GM18526 (cell line): Measurements from ENCODE around the gene ZNF324B.

Experiments
- POLR2A ChIP-seq: IDR thresholded peaks from 3 replicates; pipeline ENCODE4 v1.6.1; 2011; ENCODE audit not compliant: insufficient read length; ENCODE audit errors: extremely low read depth

Gene ZNF324B

DNA sequence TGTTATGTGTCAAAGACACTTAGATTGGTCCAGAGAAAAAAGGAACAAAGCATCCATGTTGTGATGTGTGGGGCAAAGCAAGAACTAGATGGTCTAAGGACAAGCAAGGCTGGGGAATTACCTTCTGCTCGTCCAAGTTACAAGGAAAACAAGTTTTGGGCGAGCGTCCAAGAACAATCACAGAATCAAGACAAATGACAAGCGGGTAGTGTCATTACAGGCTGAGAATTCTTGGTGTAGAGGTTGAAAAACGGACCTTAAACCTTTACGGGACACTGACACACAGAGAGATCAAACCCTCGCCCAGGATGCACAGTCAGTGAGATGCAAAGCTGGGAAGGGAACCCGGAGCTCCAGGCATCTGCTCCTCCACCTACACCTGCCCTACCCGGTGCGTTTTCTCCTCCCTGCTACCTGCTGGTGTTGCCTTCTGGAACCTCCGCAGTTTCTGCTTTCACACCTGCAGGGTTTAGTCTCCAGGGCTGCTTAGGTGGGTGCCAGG is 515 bp upstream of the ZNF324B start:
- TF ChIP-seq POLR2A, result no peak

DNA sequence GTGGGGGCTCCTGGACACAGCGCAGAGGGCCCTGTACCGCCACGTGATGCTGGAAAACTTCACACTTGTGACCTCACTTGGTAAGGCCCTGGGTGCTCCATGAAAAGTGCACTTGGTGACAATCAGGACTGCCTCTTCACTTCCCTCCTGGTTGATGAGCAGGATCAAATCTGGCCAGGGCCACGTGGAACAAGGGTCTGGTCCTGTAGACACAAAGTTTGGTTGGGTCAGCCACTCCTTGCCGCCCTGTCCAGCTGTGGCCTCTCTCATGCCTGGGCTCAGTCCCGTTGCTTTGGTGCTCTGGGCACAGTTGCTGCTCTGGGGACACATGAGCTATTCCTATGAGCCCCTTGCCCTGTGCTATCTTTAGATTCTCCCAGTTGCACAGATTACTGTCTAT is 2.3 kb downstream of the ZNF324B start:
- TF ChIP-seq POLR2A, result no peak

DNA sequence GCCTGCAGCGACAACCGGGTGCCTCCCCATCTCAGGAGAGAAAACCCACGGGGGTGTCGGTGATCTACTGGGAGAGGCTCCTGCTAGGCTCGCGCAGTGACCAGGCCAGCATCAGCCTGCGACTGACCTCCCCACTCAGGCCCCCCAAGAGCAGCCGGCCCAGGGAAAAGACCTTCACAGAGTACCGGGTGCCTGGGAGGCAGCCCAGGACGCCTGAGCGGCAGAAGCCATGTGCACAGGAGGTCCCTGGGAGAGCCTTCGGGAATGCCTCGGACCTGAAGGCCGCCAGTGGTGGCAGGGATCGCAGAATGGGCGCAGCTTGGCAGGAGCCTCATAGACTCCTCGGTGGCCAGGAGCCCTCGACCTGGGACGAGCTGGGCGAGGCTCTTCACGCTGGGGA is 3.9 kb downstream of the ZNF324B start:
- TF ChIP-seq POLR2A, result no peak

DNA sequence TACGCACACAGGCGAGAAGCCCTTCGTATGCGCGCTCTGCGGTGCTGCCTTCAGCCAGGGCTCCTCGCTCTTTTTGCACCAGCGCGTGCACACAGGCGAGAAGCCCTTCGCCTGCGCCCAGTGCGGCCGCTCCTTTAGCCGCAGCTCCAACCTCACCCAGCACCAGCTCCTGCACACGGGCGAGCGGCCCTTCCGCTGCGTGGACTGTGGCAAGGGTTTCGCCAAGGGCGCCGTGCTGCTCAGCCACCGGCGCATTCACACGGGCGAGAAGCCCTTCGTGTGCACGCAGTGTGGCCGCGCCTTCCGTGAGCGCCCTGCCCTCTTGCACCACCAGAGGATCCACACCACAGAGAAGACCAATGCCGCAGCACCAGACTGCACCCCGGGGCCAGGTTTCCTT is 4.7 kb downstream of the ZNF324B start:
- no peak for TF ChIP-seq POLR2A

DNA sequence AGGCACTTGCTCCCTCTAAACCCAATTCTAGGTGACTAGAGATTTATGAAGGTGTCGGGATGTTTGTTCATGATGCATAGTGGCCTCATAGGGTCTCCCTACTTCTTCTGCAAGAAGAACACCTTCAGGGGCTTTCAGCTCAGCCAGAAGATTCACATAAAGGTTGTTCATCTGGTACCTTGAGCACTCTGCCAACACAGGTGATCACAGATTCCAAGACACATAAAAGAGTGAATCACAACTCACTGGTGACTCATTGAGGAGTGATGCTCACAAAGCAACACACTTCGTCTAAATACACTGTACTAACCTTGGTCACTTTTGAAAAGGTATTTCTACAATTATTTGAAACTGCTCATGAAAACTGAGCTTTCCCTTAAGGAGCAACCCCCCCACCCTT is 8.6 kb downstream of the ZNF324B start:
- no peak for TF ChIP-seq POLR2A

DNA sequence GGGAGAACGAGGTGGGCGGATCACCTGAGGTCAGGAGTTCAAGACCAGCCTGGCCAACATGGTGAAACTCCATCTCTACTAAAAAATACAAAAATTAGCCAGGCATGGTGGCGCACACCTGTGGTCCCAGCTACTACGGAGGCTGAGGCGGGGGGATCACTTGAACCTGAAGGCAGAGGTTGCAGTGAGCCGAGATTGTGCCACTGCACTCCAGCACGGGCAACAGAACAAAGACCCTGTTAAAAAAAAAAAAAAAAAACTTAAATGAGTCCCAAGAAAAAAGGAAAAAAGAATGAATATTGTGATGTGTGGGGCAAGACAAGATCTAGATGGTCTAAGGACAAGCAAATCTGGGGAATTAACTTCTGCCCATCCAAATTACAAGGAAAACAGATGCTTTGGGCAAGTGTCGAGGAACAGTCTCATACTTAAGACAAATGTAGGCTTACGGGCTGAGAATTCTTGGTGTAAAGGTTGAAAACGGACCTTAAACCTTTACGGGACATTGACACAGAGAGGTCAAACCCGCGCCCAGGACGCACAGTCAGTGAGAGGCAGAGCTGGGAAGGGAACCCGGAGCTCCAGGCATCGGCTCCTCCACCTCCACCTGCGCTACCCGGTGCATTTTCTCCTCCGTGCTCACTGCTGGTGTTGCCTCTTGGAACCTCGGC is 14.8 kb downstream of the ZNF324B start:
- TF ChIP-seq POLR2A, result no peak

DNA sequence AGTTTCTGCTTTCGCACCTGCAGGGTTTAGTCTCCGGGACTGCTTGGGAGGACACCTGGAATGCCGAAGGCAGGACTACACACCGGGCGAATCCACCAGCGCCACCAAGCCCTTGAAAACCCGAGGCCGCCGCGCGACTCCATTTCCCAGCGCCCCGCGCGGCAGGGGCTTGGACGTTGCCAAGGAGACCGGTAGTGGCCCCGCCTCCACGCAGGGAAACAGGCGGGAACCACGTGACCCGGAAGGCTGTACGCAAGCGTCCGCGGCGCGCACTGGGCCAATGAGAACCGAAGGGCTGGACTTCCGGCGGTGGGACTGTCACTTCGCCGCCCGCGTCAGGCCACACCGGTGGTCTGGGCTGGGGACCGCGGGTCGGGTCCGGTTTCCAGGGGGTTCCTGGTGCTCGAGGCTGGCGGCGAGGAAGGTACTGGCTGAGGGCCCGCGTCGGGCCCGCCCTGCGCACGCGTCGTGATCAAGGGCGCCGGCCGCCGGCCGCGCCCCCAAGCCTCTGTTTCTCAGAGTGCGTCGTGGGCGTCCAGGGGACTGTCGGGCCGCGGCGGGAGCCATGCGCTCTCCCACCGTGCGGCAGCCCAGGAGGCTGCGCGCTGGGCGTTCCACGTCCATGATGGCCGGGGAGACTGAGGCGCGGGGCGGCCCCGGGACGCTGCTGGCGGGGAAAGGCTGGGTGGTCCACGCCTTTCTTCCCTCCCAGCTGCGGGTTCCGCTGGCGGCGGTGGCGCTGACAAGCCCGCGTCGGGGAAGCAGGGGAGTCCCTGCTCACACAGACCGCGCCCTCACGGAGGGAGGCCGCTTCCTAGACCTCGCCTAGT is 15.6 kb downstream of the ZNF324B start, which contains the start of gene ZNF324:
Gene ZNF324, plus strand, starts transcription at position 321 of the 830 bp plus-strand sequence. CDS start 2,106 bp downstream, outside the sequence.
- TF ChIP-seq POLR2A, result peak; percentile 74

DNA sequence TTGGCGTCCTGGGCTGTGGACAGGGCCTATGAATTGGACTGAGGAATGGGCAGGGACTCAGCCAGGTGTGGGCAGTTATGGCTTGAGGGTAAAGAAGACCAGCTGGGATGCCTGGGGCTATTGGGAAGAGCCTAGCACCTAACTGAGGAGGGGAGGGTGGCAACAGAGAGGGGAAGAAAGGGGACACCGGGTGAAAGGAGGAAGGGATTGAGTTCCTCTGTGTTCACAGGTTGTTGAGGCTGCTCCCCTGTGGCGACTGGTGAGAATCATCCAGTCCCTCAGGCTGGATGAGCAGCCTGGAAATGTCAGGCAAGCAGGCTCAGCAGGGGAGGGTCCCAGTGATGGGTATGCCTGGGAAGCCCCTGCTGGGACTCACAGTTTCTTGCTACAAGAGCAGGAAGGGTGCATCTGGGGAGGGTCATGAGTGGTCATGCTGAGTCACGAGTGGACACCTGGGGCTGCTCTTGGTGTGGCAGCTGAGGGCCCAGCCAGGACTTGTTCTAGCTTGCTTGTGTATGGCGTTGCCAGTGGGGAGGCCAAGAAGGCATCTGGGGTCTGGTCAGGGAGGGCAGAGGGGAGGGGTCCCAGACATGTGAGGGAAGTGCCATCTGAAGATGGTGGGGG is 16.9 kb downstream of the ZNF324B start:
- no peak for TF ChIP-seq POLR2A

DNA sequence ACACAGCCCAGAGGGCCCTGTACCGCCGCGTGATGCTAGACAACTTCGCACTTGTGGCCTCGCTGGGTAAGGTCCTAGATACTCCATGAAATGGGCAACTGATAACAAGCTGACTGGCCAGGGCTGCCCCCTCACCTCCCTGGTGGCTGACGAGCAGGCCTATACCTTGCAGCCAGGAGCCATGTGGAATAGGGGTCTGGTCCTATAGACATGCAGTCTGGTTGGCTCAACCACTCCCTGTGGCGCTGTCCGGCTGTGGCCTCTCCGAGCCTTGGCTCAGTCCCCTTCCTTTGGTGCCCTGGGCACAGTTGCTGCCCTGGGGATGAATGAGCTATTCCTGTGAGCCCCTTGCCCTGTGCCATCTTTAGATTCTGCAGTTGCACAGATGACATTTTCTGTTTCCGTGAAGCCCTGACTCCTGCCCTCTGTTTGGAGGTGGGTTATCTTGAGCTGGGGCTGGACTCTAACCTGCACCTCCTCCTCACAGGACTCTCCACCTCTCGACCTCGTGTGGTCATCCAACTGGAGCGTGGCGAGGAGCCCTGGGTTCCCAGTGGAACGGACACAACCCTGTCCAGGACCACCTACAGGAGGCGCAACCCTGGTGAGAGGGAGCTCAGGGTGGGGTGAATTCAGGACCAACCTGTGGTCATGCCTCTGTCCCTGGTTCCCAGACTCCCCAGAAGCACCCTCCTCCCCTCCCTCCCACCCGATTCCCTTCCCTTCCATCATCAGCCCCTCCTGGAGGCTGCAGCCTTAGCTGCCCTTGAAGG is 18.0 kb downstream of the ZNF324B start:
- no peak for TF ChIP-seq POLR2A

DNA sequence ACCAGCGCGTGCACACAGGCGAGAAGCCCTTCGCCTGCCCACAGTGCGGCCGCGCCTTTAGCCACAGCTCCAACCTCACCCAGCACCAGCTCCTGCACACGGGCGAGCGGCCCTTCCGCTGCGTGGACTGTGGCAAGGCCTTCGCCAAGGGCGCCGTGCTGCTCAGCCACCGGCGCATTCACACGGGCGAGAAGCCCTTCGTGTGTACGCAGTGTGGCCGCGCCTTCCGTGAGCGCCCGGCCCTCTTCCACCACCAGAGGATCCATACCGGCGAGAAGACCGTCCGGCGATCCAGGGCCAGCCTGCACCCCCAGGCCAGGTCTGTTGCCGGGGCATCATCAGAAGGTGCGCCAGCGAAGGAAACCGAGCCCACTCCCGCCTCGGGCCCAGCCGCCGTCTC is 20.3 kb downstream of the ZNF324B start:
- no peak for TF ChIP-seq POLR2A

DNA sequence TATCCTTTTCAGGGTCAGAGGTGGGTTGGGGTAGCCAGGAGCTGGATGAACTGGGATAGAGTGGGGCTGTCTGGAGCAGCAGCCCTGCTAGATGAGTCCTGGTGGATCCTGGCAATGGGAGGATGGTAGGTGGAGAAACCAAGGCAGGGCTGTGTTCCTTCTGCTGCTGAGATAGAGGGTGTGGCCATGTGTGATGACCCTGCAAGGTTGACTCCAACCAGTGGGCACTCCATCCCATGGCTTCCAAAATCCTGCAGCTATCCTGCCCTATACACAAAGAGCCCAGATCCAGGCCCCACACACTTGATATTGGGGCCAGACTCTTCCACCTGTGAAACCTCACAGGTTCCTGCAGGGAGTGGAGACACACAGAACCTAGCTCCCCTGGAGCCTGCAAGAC is 22.4 kb downstream of the ZNF324B start:
- TF ChIP-seq POLR2A, result no peak

DNA sequence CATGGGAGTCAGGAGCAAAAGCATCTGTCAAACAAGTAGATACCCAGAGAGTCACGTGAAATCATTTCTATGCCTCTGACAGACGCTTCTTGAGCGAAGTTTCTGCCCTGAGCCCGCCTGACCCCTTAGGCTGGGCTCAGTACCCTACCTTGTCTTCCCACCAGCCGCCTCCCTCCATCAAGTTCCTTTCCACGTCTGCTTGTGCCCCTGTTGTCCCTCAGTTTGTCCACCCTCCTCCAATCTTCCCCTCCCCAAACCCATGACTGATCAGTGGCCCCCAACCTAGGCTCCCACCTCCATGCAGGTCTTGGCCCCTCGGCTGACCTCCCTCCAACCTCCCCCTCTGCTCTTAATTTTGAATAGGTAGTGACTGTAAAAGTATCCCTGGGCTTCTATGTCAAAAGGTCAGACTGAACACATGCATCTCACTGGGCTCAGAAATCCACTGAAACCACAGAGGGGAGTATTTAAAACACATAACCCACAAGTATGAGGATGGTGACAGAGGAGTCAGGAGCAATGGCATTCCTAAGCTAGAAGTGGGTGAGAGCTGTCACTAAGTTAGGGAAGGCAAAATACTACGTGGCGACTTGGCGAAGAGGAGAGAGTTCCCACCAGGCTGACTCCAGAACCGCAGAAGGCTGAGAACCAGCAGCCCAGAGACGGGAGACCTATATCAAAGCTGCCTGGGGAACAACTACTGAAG is 23.0 kb downstream of the ZNF324B start:
- TF ChIP-seq POLR2A, result no peak

DNA sequence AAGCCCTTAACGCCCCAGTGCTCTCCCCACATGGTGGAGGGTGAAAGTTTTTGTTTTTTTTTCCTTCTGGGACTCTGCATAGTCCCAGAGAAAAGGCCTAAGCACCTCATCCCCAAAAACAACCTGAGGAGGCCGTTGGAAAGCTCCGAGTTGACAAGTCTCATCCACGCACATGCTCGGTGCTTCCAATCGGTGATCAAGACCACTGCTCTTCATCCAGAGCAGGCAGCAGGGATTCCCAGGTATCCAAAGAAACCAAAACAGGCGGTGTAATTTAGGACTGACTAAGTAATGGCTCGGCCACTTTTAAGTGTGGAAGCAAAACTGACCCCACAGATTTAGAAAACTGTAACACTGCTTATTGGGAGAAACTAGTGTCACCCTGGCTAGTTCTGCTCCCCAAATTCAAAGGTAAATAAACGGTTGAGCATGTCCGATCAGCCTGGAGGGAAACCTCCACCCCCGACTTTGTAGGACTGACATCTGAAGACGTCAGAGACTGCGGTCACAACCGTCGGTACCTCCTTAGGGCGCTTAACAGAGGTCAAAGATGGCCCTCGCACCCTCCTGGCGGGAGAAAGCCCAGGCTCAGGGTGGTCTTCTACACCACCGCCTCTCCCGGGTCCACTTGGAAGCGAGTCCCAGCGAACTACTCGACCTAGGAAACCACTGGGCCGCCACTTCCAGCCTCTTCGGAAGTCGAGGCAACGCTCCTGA is 23.7 kb downstream of the ZNF324B start:
- no peak for TF ChIP-seq POLR2A
